ENCODE measurements around the gene RAP2A.

DNA sequence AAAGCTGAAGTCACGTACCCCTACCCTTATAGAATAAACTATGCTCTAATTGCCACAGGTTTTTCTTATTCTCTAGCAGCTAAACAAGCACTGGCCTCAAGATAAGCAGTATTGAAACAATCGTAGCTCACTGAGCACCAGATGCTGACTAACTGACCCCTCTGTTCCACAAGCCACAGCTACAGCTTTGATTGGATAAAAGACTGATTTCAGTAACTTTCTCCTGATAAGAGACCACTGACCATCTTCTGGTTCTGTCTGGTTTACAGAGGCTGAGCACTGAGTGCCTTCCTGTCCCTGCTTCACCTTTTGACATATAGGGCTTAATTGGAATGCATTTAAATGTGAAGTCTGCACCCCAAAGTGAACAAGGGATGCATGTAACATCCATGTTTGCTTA lies 8.4 kb upstream of the RAP2A start:
- TF ChIP-seq, protein P1, sequence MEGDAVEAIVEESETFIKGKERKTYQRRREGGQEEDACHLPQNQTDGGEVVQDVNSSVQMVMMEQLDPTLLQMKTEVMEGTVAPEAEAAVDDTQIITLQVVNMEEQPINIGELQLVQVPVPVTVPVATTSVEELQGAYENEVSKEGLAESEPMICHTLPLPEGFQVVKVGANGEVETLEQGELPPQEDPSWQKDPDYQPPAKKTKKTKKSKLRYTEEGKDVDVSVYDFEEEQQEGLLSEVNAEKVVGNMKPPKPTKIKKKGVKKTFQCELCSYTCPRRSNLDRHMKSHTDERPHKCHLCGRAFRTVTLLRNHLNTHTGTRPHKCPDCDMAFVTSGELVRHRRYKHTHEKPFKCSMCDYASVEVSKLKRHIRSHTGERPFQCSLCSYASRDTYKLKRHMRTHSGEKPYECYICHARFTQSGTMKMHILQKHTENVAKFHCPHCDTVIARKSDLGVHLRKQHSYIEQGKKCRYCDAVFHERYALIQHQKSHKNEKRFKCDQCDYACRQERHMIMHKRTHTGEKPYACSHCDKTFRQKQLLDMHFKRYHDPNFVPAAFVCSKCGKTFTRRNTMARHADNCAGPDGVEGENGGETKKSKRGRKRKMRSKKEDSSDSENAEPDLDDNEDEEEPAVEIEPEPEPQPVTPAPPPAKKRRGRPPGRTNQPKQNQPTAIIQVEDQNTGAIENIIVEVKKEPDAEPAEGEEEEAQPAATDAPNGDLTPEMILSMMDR (conservative IDR thresholded peaks at IDR 0.05; ENCODE audit: low read length), result no peak
- TF ChIP-seq EZH2phosphoT487 (IDR thresholded peaks at IDR 0.05; ENCODE audit: borderline replicate concordance, low read depth, low read length), result no peak

All from OCI-LY7 (cell line).